Tibial nerve (tissue), 4 donors: ENCODE data around the gene PEX26.

Source experiments
- EP300 ChIP-seq, 2 donors: sonication (generic); formaldehyde crosslinking; IDR thresholded peaks; one replicate each; pipeline ENCODE4 v1.6.1; 2017; ENCODE audit warnings: antibody characterized with exemption in 2 of 2, mild to moderate bottlenecking in 1 of 2
- POLR2A ChIP-seq, 2 donors: fragments of 450-650 bp; IDR thresholded peaks; one replicate each; pipeline ENCODE4 v1.6.1; 2017; ENCODE audit warnings: antibody characterized with exemption in 2 of 2, mild to moderate bottlenecking in 2 of 2, moderate library complexity in 2 of 2
- TF ChIP-seq, protein P1 (sequence below), 5 experiments: fragments of 200-600 bp in 3 of 5; fragments of 450-650 bp in 2 of 5; sonication (generic) in 3 of 5; IDR thresholded peaks; one replicate each; pipeline ENCODE4 v1.5.1; 2016 to 2019; ENCODE audit warnings: antibody characterized with exemption in 5 of 5, mild to moderate bottlenecking in 3 of 5, moderate library complexity in 2 of 5

DNA sequence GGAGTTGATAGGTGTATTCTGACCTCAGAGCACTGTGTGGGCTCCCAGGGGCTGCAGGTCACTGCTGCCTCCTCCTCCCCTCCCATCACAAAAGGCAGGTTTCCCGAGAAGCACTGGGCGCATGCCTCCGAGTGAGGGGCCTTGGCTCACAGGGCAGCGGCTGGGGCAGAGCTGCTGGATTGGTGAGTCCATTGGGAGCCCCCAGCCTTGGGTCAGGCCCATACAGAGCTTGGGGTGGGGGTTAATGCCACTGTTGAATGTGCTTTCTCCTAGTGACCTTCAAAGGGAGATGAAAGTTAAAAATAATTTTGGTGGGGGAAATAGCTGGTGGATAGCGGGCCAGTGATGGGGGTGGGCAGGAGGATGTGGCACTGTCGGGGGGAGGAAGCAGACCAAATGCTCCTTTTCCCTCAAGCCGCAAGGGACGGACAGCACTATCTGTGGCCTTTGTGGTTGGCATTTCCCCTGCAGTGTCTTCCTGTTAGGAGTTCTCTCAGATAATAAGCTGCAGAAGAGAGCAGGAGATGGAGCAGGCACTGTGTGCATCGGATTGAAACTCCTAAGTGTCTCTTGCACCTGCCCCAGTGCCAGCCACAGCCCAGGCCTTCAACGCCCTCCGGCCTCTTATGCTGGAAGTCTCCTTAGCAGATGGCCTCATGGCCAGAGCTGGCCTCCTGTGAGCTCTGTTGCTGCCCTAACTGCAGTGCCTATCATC is 36.0 kb downstream of the PEX26 start:
- TF ChIP-seq, protein P1, sequence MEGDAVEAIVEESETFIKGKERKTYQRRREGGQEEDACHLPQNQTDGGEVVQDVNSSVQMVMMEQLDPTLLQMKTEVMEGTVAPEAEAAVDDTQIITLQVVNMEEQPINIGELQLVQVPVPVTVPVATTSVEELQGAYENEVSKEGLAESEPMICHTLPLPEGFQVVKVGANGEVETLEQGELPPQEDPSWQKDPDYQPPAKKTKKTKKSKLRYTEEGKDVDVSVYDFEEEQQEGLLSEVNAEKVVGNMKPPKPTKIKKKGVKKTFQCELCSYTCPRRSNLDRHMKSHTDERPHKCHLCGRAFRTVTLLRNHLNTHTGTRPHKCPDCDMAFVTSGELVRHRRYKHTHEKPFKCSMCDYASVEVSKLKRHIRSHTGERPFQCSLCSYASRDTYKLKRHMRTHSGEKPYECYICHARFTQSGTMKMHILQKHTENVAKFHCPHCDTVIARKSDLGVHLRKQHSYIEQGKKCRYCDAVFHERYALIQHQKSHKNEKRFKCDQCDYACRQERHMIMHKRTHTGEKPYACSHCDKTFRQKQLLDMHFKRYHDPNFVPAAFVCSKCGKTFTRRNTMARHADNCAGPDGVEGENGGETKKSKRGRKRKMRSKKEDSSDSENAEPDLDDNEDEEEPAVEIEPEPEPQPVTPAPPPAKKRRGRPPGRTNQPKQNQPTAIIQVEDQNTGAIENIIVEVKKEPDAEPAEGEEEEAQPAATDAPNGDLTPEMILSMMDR (IDR thresholded peaks at IDR 0.05): no peak
- TF ChIP-seq POLR2A (IDR thresholded peaks at IDR 0.05): no peak
- TF ChIP-seq EP300 (IDR thresholded peaks at IDR 0.05): no peak
